Mesothelial cell of epicardium (in vitro differentiated cells): Measurements from ENCODE around the gene HAGH. TPM values are rescaled to one million over a fixed set of nuclear protein-coding genes. Genes with fewer than 3 reads are reported as not detected.

Source experiments
- DNase-seq, 2 experiments: peaks; one replicate each; pipeline ENCODE4 v3.0.0; 2021; ENCODE audit warnings: low spot score in 2 of 2; ENCODE audit not compliant: unreplicated experiment in 2 of 2
- H3K27ac Mint-ChIP-seq: 2 replicates; pipeline ENCODE4 v1.8.0; 2021; ENCODE audit warnings: mixed read lengths
- H3K27me3 Mint-ChIP-seq: 2 replicates; pipeline ENCODE4 v1.8.0; 2021; ENCODE audit warnings: low read depth, mixed read lengths
- H3K36me3 Mint-ChIP-seq: 2 replicates; pipeline ENCODE4 v1.8.0; 2021; ENCODE audit warnings: mixed read lengths
- H3K4me1 Mint-ChIP-seq: 2 replicates; pipeline ENCODE4 v1.8.0; 2021; ENCODE audit warnings: mixed read lengths
- H3K4me3 Mint-ChIP-seq: 2 replicates; pipeline ENCODE4 v1.8.0; 2021; ENCODE audit warnings: mild to moderate bottlenecking, moderate library complexity, mixed read lengths
- H3K9me3 Mint-ChIP-seq: 2 replicates; pipeline ENCODE4 v1.8.0; 2021; ENCODE audit warnings: mixed read lengths
- CTCF ChIP-seq: fragments of 200-600 bp; sonication (generic); IDR thresholded peaks from one replicate; pipeline ENCODE4 v1.5.0; 2021; ENCODE audit warnings: antibody characterized with exemption; ENCODE audit not compliant: unreplicated experiment
- total RNA-seq: library from RNA; stranded (reverse); gene quantifications from 3 replicates; pipeline ENCODE4 v1.2.1, GENCODE V29; 2021

The HAGH gene
- total RNA-seq, 1 donor from 2014 or later: 27.8 TPM

DNA sequence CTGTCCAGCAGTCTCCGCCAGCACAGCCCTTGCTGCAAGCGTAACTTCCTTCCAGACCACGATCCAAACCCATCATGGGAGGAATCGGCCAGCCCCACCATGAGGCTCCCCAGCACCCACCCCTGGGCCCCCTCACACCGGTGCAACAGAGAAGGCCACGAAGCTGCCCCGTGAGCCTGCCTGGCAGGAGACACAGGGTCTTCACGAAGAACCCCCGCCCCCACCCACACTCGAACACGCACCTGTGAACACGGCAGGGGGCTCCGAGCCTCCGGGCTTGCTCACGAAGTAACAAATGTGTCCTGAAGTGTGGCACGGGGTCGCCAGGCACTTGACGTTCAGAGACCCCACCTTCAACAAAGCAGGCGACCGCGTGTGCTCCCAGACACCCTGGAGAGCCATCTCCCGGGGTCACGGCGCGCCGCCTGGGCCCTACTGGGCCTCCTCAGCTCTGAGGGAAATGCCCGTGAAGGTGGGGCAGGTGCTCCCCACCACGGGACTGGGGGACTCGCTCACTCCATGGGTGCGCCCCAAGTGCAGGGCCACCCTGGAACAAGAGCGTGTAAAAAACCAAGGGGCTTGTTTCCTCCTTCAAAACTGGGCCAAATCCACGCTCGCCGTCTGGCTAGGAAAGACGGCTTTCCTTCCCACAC lies 7.6 kb downstream of the HAGH start:
- H3K4me3 Mint-ChIP-seq: no peak overlapping the region
- no peaks in the 10 kb centered on the region for H3K9me3 Mint-ChIP-seq
- TF ChIP-seq CTCF: no peak
- H3K4me1 Mint-ChIP-seq: no peaks in the 10 kb centered on the region
- no peaks in the 10 kb centered on the region for H3K27me3 Mint-ChIP-seq
- no peak for DNase-seq
- no peak overlapping the region for H3K27ac Mint-ChIP-seq
- peaks cover 9% of the 10 kb centered on the region for H3K36me3 Mint-ChIP-seq

DNA sequence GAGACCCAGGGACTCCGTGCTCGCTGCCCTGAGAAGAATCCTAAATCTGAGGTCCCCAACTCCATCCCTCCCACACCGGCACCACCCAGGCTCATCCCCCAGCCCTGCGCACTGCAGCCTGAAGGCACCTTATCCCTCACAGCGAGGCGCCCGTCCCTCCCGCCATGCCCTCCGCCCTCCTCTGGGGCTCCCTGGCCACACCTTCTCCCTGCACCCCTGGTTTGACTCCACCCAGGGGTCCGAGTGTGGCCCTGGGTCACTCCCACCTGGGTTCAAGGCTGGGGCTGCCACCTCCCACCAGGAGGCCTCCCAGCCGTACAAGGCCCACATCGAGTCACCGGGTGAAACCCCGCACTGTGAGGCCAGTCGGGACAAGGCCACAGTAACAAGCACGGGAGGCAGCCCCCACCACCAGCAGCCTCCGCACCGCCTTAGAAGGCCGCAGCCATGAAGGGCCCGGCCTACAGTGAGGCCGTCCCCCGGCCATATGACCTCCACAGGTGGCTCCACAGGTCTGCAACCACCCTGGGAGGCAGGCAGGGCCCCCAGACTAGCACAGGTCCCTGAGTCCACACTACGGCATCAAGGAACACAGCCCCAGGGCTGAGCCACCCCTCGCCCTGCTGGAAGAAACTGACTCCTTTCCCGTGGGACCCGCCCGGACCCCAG lies 8.3 kb downstream of the HAGH start:
- Mint-ChIP-seq H3K4me3 (no peak overlapping the region), H3K27ac (no peak overlapping the region), H3K27me3 (no peaks in the 10 kb centered on the region), H3K36me3 (peaks cover 14% of the 10 kb centered on the region), H3K4me1 (no peaks in the 10 kb centered on the region), H3K9me3 (no peaks in the 10 kb centered on the region)
- no peak for DNase-seq
- TF ChIP-seq CTCF: no peak

DNA sequence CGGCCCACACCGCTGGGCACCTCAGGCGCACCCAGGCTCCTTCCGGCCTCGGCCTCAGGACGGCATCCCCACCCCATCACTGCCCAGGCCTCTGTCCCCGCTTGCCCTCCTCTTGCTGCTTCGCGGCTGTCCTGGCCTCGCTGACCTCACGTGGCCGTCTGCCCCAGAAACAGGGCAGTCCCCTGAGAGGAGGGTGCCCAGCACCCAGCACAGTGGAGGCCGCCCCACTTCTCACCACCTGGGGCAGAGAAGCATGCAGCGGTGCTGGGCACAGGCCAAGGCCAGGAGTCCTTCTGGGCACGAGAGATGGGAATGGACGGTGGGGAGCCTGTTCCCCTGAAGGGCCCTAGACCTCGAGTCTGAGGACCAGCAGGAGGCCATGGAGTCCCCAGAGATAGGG lies 8.9 kb downstream of the HAGH start:
- Mint-ChIP-seq H3K4me3 (no peak overlapping the region), H3K36me3 (peaks cover 14% of the 10 kb centered on the region), H3K27ac (no peak overlapping the region), H3K9me3 (no peaks in the 10 kb centered on the region), H3K4me1 (no peaks in the 10 kb centered on the region), H3K27me3 (no peaks in the 10 kb centered on the region)
- TF ChIP-seq CTCF: no peak
- DNase-seq: no peak

GRCh38 chr16:1817276-1817589 lies 9.4 kb downstream of the HAGH start:
- H3K27me3 Mint-ChIP-seq: no peaks in the 10 kb centered on the region
- no peak for DNase-seq
- no peak overlapping the region for H3K27ac Mint-ChIP-seq
- no peak overlapping the region for H3K4me3 Mint-ChIP-seq
- no peaks in the 10 kb centered on the region for H3K4me1 Mint-ChIP-seq
- no peak for TF ChIP-seq CTCF
- no peaks in the 10 kb centered on the region for H3K9me3 Mint-ChIP-seq
- peaks cover 14% of the 10 kb centered on the region for H3K36me3 Mint-ChIP-seq

- Mint-ChIP-seq H3K36me3 (peaks cover 14% of the 10 kb centered on the region), H3K4me1 (no peaks in the 10 kb centered on the region), H3K9me3 (no peaks in the 10 kb centered on the region), H3K27me3 (no peaks in the 10 kb centered on the region), H3K27ac (no peak overlapping the region), H3K4me3 (no peak overlapping the region)
- no peak for DNase-seq
- TF ChIP-seq CTCF: no peak
Observed at GRCh38 chr16:1816396-1817275, 10.0 kb downstream of the HAGH start.
